ENCODE data around the gene FOXO6. TPM values are rescaled to one million over a fixed set of nuclear protein-coding genes. Genes with fewer than 3 reads are reported as not detected.

The FOXO6 gene
- total RNA-seq, 5 donors from 2014 or later (not counting 1 experiment from before 2014, with no cell fraction given): 0.13 to 0.70 (median 0.63) TPM; not detected in 2

DNA sequence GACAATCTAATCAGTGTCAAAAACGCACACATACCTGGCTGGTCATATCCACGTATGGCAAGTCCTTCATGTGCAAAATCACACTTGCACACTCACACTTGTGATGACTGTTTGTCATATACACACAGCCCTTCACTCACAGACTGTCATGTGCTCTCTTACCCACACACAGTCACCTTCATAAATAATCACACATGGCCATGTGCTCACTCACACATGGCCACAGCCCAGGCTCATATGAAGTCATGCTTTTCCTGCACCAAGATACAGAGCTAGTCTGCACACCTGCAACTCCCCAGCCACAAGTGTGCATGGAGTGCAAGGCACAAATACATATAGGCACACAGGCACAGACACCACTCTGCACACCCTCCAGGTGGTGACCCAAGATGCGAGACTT is 45.4 kb upstream of the FOXO6 start:
- Mint-ChIP-seq H3K4me3 (no peak overlapping the region), H3K27me3 (peaks cover 0 to 5% of the 10 kb centered on the region in 2 donors), H3K9me3 (no peaks in the 10 kb centered on the region), H3K27ac (no peak overlapping the region), H3K4me1 (peaks cover 0 to 5% (median 3%) of the 10 kb centered on the region in 3 donors), H3K36me3 (no peaks in the 10 kb centered on the region)
- Histone ChIP-seq H3K36me3 (ENCODE audit: control insufficient read depth in 2 of 2, extremely low read depth in 1 of 2, insufficient read depth in 1 of 2, low read length in 1 of 2) (no peaks in the 10 kb centered on the region), H3K27ac (ENCODE audit: low read length) (no peak overlapping the region), H3K4me1 (ENCODE audit: control insufficient read depth in 1 of 2, extremely low read depth in 1 of 2, insufficient read depth in 2 of 2, low read length in 2 of 2) (no peaks in the 10 kb centered on the region), H3K9me3 (no peaks in the 10 kb centered on the region), H3K27me3 (replicated peaks in 1 of 2; ENCODE audit: control insufficient read depth in 2 of 2, extremely low read depth in 1 of 2, insufficient read depth in 2 of 2, low read length in 1 of 2) (peaks cover 0 to 7% of the 10 kb centered on the region in 2 experiments), H3K4me3 (ENCODE audit: control insufficient read depth in 1 of 2, extremely low read depth in 1 of 2, low read length in 1 of 2) (no peak overlapping the region)
- DNase-seq (no peak), ATAC-seq (replicated peaks in 1 of 4) (no peak)
- WGBS (ENCODE audit: insufficient coverage): 64% methylated on average over 2 of the region's 3 CpGs
- ChIA-PET POLR2A (no interaction called here), CTCF (no interaction called here)

DNA sequence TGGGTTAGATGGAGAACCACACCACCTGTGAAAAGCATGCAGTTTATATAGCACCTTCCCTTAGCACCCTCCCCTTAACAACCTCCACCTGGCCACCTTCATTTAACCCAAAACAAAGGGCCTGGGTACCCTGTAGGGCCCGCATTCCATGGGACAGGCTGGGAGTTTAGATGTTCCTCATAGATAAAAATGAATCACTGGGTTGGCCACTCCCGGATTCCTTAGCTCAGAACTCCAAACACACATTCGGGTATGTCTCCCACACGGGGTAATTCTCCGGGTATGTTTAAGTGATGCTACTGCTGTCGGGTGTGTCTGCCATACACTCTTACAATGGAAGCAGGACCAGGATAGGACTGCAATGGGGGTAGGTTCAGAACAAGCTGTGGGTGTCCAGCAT is 43.9 kb upstream of the FOXO6 start:
- no peaks in the 10 kb centered on the region for H3K9me3 ChIP-seq
- no peaks in the 10 kb centered on the region for H3K36me3 ChIP-seq (ENCODE audit: control insufficient read depth in 2 of 2, extremely low read depth in 1 of 2, insufficient read depth in 1 of 2, low read length in 1 of 2)
- Mint-ChIP-seq H3K36me3 (no peaks in the 10 kb centered on the region), H3K27me3 (peaks cover 0 to 5% of the 10 kb centered on the region in 2 donors), H3K9me3 (no peaks in the 10 kb centered on the region), H3K4me3 (no peak overlapping the region), H3K27ac (no peak overlapping the region), H3K4me1 (no peaks in the 10 kb centered on the region)
- DNase-seq (no peak), ATAC-seq (replicated peaks in 1 of 4) (no peak)
- no peak overlapping the region for H3K4me3 ChIP-seq (ENCODE audit: control insufficient read depth in 1 of 2, extremely low read depth in 1 of 2, low read length in 1 of 2)
- H3K27ac ChIP-seq (ENCODE audit: low read length): no peak overlapping the region
- H3K4me1 ChIP-seq (ENCODE audit: control insufficient read depth in 1 of 2, extremely low read depth in 1 of 2, insufficient read depth in 2 of 2, low read length in 2 of 2): no peaks in the 10 kb centered on the region
- ChIA-PET CTCF (interaction anchor here in 1 of 2 donors (1.4 kb wide), 1 partner anchor 23 kb away, joined by 3 read pairs; no protein-coding TSS in a partner anchor), POLR2A (no interaction called here)
- peaks cover 0 to 9% of the 10 kb centered on the region in 2 experiments for H3K27me3 ChIP-seq (replicated peaks in 1 of 2; ENCODE audit: control insufficient read depth in 2 of 2, extremely low read depth in 1 of 2, insufficient read depth in 2 of 2, low read length in 1 of 2)
- no CpG with 5 or more reads among the region's 6 CpGs for WGBS (ENCODE audit: insufficient coverage)

DNA sequence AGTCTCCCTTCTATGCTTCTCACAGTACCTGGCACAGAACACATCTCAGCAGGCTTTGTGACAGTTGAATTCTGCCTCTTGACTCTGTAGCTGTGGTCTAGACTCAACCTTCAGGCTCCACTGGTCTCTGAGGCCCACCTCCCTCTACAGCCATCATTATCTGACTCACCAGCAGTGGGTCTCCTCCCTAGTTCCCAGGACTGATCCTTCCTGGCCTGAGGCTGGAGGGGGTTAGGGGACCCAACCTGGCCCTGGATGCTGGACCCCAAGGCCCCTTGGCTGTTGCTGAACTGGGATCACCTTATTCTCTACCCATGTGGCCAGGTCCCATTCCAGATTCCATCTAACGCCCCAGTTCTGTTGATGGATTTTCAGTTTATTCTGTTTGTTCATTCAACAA is 43.1 kb upstream of the FOXO6 start:
- DNase-seq (no peak), ATAC-seq (replicated peaks in 1 of 4) (no peak)
- no peaks in the 10 kb centered on the region for H3K36me3 Mint-ChIP-seq
- Histone ChIP-seq H3K4me1 (ENCODE audit: control insufficient read depth in 1 of 2, extremely low read depth in 1 of 2, insufficient read depth in 2 of 2, low read length in 2 of 2) (no peaks in the 10 kb centered on the region), H3K27me3 (replicated peaks in 1 of 2; ENCODE audit: control insufficient read depth in 2 of 2, extremely low read depth in 1 of 2, insufficient read depth in 2 of 2, low read length in 1 of 2) (peaks cover 0 to 12% of the 10 kb centered on the region in 2 experiments), H3K27ac (ENCODE audit: low read length) (no peak overlapping the region), H3K9me3 (no peaks in the 10 kb centered on the region), H3K36me3 (ENCODE audit: control insufficient read depth in 2 of 2, extremely low read depth in 1 of 2, insufficient read depth in 1 of 2, low read length in 1 of 2) (no peaks in the 10 kb centered on the region), H3K4me3 (ENCODE audit: control insufficient read depth in 1 of 2, extremely low read depth in 1 of 2, low read length in 1 of 2) (no peak overlapping the region)
- peaks cover 0 to 5% of the 10 kb centered on the region in 2 donors for H3K27me3 Mint-ChIP-seq
- H3K9me3 Mint-ChIP-seq: no peaks in the 10 kb centered on the region
- WGBS (ENCODE audit: insufficient coverage): no CpG with 5 or more reads among the region's 1 CpG
- POLR2A ChIA-PET: no interaction called here
- CTCF ChIA-PET: interaction anchor here in 1 of 2 donors (1.4 kb wide), 1 partner anchor 23 kb away, joined by 3 read pairs; no protein-coding TSS in a partner anchor
- H3K4me3 Mint-ChIP-seq: no peak overlapping the region
- no peaks in the 10 kb centered on the region for H3K4me1 Mint-ChIP-seq
- H3K27ac Mint-ChIP-seq: no peak overlapping the region

DNA sequence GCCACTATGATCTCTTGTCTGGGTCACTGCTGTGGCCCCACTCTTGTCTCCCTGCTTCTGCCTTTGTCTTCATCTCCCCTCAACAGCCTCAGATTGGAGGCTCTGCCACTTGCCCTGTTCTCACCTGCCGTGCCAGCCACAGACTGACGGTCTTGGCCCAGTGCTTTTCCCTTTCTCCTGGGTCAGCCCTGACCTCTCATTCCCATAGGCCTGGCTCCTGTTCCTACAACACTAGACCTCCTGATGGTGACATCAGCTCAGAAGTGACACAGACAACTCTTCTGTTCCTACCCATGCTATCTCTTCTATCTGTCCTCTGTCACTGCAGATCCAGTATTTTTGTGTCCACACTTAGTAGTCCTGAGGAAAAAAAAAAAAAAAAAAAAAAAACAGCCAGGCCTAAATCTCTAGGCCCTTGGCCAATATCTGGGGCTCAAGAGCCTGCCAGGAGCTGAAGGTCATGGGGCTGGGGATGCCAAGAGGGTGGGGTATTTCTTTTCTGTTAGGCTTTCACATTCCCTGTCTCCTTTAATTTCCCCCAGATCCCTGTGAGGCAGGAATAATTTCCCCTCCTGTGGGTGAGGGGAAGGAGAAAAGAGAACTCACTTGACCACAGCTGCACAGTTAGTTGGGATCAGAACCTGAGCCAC is 42.0 kb upstream of the FOXO6 start:
- ChIA-PET CTCF (interaction anchor here in 1 of 2 donors (0.7 kb wide), 1 partner anchor 387 kb away, joined by 3 read pairs; no protein-coding TSS in a partner anchor), POLR2A (no interaction called here)
- ATAC-seq (replicated peaks in 1 of 4): no peak
- Mint-ChIP-seq H3K27me3 (peaks cover 0 to 2% of the 10 kb centered on the region in 2 donors), H3K4me1 (no peaks in the 10 kb centered on the region), H3K9me3 (no peaks in the 10 kb centered on the region), H3K27ac (no peak overlapping the region), H3K4me3 (no peak overlapping the region), H3K36me3 (no peaks in the 10 kb centered on the region)
- peaks cover 0 to 6% of the 10 kb centered on the region in 2 experiments for H3K27me3 ChIP-seq (replicated peaks in 1 of 2; ENCODE audit: control insufficient read depth in 2 of 2, extremely low read depth in 1 of 2, insufficient read depth in 2 of 2, low read length in 1 of 2)
- DNase-seq: no peak
- H3K27ac ChIP-seq (ENCODE audit: low read length): no peak overlapping the region
- 82% methylated on average over 2 of the region's 2 CpGs for WGBS (ENCODE audit: insufficient coverage)
- no peaks in the 10 kb centered on the region for H3K36me3 ChIP-seq (ENCODE audit: control insufficient read depth in 2 of 2, extremely low read depth in 1 of 2, insufficient read depth in 1 of 2, low read length in 1 of 2)
- H3K4me3 ChIP-seq (ENCODE audit: control insufficient read depth in 1 of 2, extremely low read depth in 1 of 2, low read length in 1 of 2): no peak overlapping the region
- H3K9me3 ChIP-seq: no peaks in the 10 kb centered on the region
- no peaks in the 10 kb centered on the region for H3K4me1 ChIP-seq (ENCODE audit: control insufficient read depth in 1 of 2, extremely low read depth in 1 of 2, insufficient read depth in 2 of 2, low read length in 2 of 2)

DNA sequence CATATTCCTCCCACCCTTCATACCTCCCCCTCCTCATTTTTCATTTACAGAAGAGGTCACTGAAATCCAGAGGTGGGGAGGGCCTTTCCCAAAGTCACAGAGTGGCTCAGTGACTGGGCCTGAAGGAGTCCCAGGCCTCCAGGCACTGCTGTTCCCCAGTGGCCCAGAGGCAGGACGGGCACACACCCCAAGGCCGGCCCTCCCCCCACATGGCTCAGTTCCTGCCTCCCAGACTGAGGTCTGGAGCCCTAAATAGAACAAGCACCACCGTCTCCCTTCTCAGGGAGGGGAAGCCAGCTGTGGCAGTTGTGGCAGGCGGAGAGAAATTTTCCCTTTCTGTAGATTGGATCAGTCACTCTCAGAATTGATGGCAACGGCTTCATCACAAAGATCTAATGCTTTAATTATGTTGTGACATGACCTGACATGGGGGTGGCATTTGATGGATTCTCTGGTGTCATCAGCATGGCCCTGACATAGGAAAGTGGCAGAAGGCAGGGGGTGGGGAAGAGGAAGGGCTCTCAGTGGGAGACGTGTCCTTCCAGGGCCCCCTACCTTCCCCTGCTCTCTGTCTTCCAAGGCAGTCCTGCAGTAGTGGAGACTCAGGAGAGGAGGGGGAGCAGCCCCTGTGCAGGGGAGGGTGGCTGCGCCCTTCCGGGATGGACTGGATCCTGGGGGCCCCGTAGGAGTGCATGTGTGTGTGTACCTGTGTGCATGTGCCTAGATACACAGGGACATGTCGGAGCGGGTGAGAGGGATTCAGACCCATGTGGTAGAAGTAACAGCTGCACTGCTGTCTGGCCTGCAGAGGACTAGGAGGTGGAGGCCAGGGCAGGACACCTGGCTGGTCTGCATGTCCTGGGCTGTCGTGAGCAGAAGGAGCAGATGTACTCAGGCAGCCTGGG is 41.2 kb upstream of the FOXO6 start:
- no peak for ATAC-seq (replicated peaks in 1 of 4)
- no peaks in the 10 kb centered on the region for H3K4me1 Mint-ChIP-seq
- peaks cover 0 to 6% of the 10 kb centered on the region in 2 experiments for H3K27me3 ChIP-seq (replicated peaks in 1 of 2; ENCODE audit: control insufficient read depth in 2 of 2, extremely low read depth in 1 of 2, insufficient read depth in 2 of 2, low read length in 1 of 2)
- ChIA-PET POLR2A (no interaction called here), CTCF (interaction anchor here in 1 of 2 donors (0.7 kb wide), 1 partner anchor 386 kb away, joined by 3 read pairs; no protein-coding TSS in a partner anchor)
- no peaks in the 10 kb centered on the region for H3K36me3 Mint-ChIP-seq
- no peaks in the 10 kb centered on the region for H3K4me1 ChIP-seq (ENCODE audit: control insufficient read depth in 1 of 2, extremely low read depth in 1 of 2, insufficient read depth in 2 of 2, low read length in 2 of 2)
- peaks cover 0 to 8% of the 10 kb centered on the region in 2 donors for H3K27me3 Mint-ChIP-seq
- no peaks in the 10 kb centered on the region for H3K9me3 ChIP-seq
- no peak overlapping the region for H3K27ac Mint-ChIP-seq
- no peaks in the 10 kb centered on the region for H3K36me3 ChIP-seq (ENCODE audit: control insufficient read depth in 2 of 2, extremely low read depth in 1 of 2, insufficient read depth in 1 of 2, low read length in 1 of 2)
- DNase-seq: no peak
- no peaks in the 10 kb centered on the region for H3K9me3 Mint-ChIP-seq
- H3K4me3 Mint-ChIP-seq: no peak overlapping the region
- WGBS (ENCODE audit: insufficient coverage): 94% methylated on average over 6 of the region's 12 CpGs
- no peak overlapping the region for H3K27ac ChIP-seq (ENCODE audit: low read length)
- no peak overlapping the region for H3K4me3 ChIP-seq (ENCODE audit: control insufficient read depth in 1 of 2, extremely low read depth in 1 of 2, low read length in 1 of 2)

DNA sequence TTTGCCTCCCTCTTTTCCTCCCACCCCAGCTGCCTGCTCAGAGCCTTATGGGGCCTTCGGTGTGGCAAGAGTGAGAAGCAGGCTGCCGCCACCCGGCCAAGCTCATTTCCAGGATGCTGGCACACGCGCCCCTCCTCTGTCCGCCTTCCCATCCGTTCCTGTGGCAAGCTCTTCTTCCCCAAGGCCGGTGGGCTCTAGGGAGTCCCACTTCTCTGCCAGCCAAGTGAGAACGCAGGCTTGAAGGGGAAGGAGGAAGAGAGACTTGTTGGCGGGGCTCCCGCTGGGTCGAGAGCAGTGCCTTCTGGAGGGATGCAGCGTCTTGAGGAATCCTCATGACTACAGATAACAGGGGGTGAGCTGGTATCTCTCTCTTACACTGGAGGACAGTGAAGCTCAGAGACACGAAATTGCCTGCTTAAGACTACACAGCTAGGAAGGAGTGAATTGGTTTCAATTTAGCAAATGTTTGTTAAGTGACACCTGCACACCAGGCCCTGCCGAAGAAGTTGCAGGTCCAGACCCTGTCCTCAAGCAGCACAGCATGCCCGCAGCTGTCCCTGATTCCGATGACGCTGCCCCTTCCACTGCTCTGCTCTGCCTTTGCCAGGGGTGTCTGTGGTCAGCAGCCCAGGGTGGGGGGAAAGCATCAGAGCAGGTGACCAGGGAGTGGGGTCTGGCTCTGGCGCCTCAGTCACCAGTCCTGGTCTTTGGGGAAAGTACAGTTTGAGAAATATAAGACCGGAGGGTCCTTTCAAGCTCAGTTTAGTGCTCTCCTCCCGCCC is 40.1 kb upstream of the FOXO6 start:
- ATAC-seq (replicated peaks in 1 of 4): no peak
- Histone ChIP-seq H3K27ac (ENCODE audit: low read length) (no peak overlapping the region), H3K4me3 (ENCODE audit: control insufficient read depth in 1 of 2, extremely low read depth in 1 of 2, low read length in 1 of 2) (no peak overlapping the region), H3K4me1 (ENCODE audit: control insufficient read depth in 1 of 2, extremely low read depth in 1 of 2, insufficient read depth in 2 of 2, low read length in 2 of 2) (no peaks in the 10 kb centered on the region), H3K9me3 (no peaks in the 10 kb centered on the region), H3K36me3 (ENCODE audit: control insufficient read depth in 2 of 2, extremely low read depth in 1 of 2, insufficient read depth in 1 of 2, low read length in 1 of 2) (no peaks in the 10 kb centered on the region), H3K27me3 (replicated peaks in 1 of 2; ENCODE audit: control insufficient read depth in 2 of 2, extremely low read depth in 1 of 2, insufficient read depth in 2 of 2, low read length in 1 of 2) (peaks cover 0 to 6% of the 10 kb centered on the region in 2 experiments)
- Mint-ChIP-seq H3K27ac (no peak overlapping the region), H3K36me3 (no peaks in the 10 kb centered on the region), H3K4me1 (no peaks in the 10 kb centered on the region), H3K4me3 (no peak overlapping the region), H3K27me3 (peaks cover 0 to 8% of the 10 kb centered on the region in 2 donors), H3K9me3 (no peaks in the 10 kb centered on the region)
- DNase-seq: no peak
- ChIA-PET POLR2A (no interaction called here), CTCF (no interaction called here)
- 91% methylated on average over 16 of the region's 21 CpGs for WGBS (ENCODE audit: insufficient coverage)
